Right lung (tissue), 5 donors: Measurements from ENCODE around the gene CCDC12. TPM values are rescaled to one million over a fixed set of nuclear protein-coding genes. Genes with fewer than 3 reads are reported as not detected.
A peak's percentile ranks its signal among the peaks of the same experiment; 100 is the strongest.

Experiments used
- DNase-seq, 2 donors: peaks; one replicate each; pipeline ENCODE4 v3.0.0-alpha.2; 2013
- polyA plus RNA-seq, 5 donors: library from polyadenylated mRNA; unstranded; fragments of 120-200 nt; gene quantifications; one replicate each; pipeline versions ENCODE4 v1.2.1 to v1.2.3, GENCODE V29; 2013; ENCODE audit warnings: inconsistent platforms in 1 of 5, low replicate concordance in 1 of 5; ENCODE audit not compliant: insufficient read length in 5 of 5, insufficient read depth in 1 of 5

Gene CCDC12
- polyA plus RNA-seq, 5 donors, result 42.1 to 58.1 (median 50.8) TPM

- DNase-seq, result no peak
Measured at GRCh38 chr3:46878781-46879436, 97.6 kb downstream of the CCDC12 start.

- no peak for DNase-seq
Measured at GRCh38 chr3:46877406-46878125, 99.0 kb downstream of the CCDC12 start, which contains the start of gene PTH1R. Gene PTH1R (plus strand): TSS chr3:46877721. CDS start chr3:46883560, 5,839 bp downstream.

GRCh38 chr3:46876313-46877300 lies 99.9 kb downstream of the CCDC12 start:
- no peak for DNase-seq

GRCh38 chr3:46875560-46875959 lies 101.0 kb downstream of the CCDC12 start:
- DNase-seq, result no peak

GRCh38 chr3:46874430-46874829 lies 102.1 kb downstream of the CCDC12 start:
- DNase-seq, result peak in 1 of 2 donors; percentile 67

DNA sequence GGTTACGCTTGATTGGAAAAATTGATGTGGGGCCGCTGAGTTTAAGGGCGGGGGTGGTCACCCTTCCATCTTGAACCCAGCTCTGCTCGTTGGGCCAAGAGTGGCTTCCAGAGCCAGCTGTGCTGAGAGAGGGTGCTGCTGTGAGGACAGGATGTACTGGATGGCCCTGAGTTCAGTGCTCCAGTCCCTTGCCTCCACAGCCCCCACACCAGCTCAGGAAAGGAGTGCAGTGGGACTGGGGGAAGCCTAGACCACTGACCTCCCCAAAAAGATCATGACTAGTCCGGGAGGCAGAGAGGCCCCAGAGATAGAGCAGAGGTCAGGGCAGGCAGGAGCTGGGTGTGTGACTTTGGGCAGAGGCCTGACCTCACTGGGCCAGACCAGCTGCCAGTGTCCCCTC lies 103.0 kb downstream of the CCDC12 start:
- no peak for DNase-seq

Other genes with a start within 250 kb of the CCDC12 start
- gene MYL3, start 113.3 kb downstream of the CCDC12 start, polyA plus RNA-seq, result 10 to 100 TPM in 3 of 5 donors, 1 to 10 TPM in 2; 7.3 to 25.7 (median 10.4) TPM
- gene PTH1R, start 99.0 kb downstream of the CCDC12 start, polyA plus RNA-seq, result 100 to 1,000 TPM in 1 of 5 donors, 10 to 100 TPM in 4; 63.3 to 136 (median 78.3) TPM
- gene NBEAL2, start 2.9 kb upstream of the CCDC12 start, polyA plus RNA-seq, result 10 to 100 TPM; 45.8 to 97.3 (median 67.9) TPM
- 10 to 100 TPM; 44.0 to 64.0 (median 61.7) TPM for gene SETD2, start 187.4 kb upstream of the CCDC12 start, polyA plus RNA-seq